ENCODE results near the gene TCIRG1.
A peak's percentile ranks its signal among the peaks of the same experiment; 100 is the strongest.
"Not testable (repeated sequence)": the region's sequence is repeated elsewhere in the genome, so short reads cannot be mapped to it uniquely, and the experiment has no call there.

The TCIRG1 gene

DNA sequence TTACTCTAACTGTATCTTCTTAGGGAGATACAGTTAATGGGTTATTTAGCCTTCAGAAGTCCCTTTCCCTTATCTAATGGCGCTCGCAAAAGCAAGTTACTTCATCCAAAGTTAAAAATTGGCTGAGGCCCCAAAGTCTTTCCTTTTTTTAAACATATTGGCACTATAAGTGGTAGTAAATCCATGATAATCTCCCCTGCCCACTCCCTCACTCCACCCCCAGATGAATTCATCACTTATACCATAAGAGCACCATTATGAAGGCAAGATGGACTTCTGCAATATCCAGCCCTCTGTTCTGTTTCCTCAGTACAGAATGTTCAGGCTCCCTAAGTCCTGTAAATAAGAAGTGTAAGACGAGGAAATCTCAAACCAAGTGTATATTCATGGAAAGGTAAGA lies 44.7 kb downstream of the TCIRG1 start:
- DNase-seq = no peak

DNA sequence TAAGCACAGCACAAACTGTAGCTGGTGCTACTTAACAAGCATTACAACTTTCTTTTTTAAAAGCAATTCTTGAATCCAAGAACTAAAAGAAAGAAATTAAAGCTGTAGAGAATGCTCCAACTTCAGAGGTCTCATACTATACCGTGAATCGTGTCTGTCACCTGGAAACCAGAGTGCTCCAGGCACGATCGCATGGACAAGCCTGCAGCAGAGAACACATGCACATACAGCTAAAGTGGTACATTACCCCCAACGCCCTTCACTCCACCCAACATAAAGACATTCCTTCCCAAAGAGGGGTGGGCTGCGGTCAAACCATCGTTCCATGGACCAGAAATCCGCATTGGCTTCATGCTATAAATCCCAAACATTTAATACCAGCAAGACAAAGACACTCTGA lies 50.9 kb downstream of the TCIRG1 start:
- DNase-seq = no peak

DNA sequence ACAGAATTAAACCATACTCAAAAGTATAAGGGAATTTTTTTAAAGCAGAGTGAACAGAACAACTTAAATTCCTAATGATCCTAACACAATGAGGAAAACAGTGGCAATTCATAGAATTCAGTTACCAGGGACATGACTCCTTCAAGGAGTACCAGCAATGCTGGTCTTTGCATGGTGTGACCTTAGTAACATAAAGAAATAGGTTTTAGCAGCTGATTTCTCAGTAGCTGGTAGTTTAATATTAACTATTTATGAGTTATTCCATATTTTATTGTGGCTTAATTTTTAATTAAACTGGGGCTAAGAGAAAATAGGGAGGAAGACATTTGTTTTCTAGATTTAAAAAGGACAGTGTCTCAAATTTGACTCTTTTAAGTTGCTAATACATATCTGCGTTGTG lies 51.5 kb downstream of the TCIRG1 start:
- no peak for DNase-seq

DNA sequence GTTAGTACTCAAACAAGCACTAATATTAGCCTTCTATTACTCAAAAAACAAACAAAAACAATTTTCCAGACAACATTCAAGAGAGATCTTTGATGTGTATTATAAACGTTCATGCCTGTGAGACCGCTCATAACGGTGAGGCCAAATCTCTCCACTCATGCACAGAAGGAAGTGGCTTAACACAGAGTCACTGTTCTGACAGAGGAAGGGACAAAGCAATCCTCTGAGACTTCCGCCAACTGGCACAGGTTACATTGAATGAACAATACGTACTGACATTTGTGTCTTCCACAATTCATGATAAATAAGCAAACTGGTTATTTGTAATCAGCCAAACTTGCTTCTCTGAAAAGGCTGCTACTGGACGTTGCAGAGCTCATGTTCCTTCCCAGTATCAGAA lies 51.9 kb downstream of the TCIRG1 start:
- peak in 10 of 14 donors; percentile 4 to 69 (median 36) for DNase-seq

DNA sequence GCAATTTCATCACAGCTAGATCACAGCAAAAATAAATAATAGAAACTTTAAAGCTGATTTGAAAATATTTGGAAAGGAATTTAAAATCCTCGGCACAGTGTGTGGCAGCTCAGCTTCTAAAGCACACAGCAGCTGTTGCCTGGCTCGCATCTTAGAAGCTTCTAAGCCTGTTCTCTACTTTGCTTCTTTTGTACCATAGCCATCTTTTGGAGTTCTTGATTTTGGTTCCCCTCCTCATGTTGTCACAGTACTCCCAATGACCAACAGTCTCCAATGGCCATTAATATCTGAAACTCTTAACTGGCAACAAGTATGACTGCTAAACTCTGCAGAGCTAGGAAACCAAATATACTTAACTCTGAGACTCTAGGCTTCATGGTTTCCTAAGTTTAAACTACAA lies 53.6 kb downstream of the TCIRG1 start:
- DNase-seq = no peak

DNA sequence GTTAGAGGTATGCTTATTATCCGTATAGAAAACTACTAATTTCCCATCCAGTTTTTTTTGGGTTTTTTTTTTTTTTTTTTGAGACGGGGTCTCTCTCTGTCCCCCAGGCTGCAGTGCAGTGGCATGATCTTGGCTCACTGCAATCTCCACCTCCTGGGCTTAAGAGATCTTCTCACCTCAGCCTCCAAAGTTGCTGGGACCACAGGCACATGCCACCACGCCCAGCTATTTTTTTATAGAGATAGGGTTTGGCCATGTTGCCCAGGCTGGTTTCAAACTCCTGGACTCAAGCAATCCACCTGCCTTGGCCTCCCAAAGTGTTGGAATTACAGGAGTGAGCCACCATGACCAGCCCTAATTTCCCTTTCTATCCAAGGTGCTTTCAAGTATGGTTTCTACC lies 54.1 kb downstream of the TCIRG1 start:
- DNase-seq = not testable (repeated sequence)

DNA sequence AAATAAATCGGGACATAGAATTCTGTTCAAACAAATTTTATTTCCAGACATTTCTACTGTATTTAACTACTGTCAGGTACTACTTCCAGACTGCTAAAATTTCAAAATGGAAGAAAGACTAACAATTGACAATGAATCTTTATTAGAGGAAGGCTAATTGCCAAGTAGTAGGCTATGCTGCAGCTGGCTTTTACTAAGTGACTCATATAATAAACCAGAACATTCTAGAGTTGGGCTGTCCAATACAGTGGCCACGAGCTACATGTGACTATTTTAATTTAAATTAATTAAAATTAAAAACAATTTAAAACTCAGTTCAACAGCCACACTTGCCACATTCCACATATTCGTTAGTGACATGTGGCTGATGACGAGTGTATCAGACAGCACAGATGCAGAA lies 54.7 kb downstream of the TCIRG1 start:
- DNase-seq = no peak

DNA sequence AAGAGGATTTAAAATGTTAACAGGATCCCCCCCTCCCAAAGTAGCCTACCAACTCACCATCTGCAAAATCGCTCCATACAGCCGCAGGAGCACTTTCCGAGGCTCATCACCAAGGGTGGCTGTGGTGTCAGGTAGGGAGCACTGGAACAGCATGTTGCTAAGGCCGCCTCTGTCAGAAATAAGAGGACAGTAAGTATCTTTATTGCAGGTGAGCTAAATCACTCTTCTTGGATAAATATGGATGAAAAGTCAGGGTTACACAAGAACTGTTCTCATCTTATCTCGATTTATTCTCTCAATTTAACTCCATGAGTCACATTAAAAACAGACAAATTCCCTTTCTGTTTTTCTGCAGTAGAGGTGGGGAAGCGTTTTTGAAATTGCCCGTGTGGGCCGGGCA lies 58.1 kb downstream of the TCIRG1 start:
- no peak for DNase-seq

DNA sequence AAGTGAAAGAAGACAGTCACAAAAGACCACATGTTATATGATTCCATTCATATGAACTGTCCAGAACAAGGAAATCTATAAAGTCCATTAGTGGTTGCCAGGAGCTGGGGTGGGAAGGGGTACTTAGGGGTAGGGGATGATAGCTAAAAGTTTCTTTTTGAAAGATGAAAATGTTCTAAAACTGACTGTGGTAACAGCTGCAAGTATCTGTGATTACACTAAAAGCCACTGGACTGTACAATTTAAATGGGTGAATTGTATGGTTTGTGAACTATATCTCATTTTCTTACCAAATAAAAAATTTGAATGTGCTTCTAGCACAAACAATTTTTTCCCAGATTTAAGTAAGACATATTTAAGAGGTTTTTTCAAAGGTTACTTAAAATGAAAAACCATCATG lies 60.2 kb downstream of the TCIRG1 start:
- DNase-seq = no peak

DNA sequence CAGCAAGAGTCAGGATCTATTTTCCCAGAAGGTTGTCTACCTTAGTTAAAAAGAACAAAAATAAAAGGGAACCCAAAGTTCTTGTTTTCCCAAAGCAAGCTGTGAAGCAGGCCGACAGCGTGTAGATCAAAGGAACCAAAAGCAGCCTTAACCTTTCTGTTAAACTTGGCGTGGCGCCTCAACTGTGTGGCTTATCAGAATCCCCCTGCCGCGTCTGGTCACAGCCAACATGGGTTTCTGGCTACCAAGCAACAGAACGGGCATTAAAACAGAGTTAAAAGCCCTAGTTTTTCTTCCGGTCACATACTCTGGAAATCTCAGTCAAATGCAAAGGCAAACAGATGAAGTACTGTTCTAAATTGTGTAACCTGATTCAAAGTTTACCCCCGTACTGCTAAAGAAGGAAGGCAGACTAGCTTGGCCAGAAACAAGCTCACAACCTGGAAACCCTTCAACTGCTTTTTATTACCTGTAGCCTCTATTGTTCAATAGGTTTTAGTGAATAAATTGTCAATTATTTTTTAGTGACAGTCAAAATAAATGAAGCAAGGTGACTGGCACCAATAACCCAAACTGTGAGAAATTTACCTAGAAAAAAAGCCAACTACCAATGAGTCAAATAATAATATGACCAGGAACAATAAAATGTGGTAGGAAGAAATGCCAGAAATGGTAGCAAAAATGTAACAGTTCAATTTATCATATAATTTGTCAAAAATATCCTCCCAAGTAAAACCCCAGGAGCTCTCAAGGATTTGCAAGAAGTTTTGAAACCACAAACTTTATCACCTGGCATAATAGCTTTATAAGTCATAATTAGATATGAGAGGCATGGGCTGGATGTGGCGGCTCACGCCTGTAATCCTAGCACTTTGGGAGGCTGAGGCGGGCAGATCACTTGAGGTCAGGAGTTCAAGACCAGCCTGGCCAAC lies 60.9 kb downstream of the TCIRG1 start:
- no peak for DNase-seq

Data from C1 segment of cervical spinal cord (tissue), 14 donors.